Panc1 (cell line): Measurements from ENCODE around the gene ZNF609. TPM values are rescaled to one million over a fixed set of nuclear protein-coding genes. Genes with fewer than 3 reads are reported as not detected.
A peak's percentile ranks its signal among the peaks of the same experiment; 100 is the strongest.

Experiments
- ATAC-seq: fragments of 200-7000 bp; cut with Tn5 transposase; 2 replicates; pipeline ENCODE4 v1.9.1; 2020; ENCODE audit warnings: mild to moderate bottlenecking, moderate library complexity
- BruUV-seq: library from RNA; stranded (reverse); fragments of 400-500 nt; replicated peaks from 2 replicates; lab custom pipeline; 2021; lab: Mats Ljungman, UMichigan
- CTCF ChIA-PET: fragments of 300-600 bp; sonication (Branson Sonifier 250); formaldehyde crosslinking; loops from one replicate; lab custom pipeline; 2022; ENCODE audit warnings: antibody characterized with exemption; lab: Charles Lee
- POLR2A ChIA-PET: fragments of 300-600 bp; sonication (Branson Sonifier 250); formaldehyde crosslinking; loops from one replicate; lab custom pipeline; 2022; ENCODE audit warnings: antibody characterized with exemption; lab: Charles Lee
- DNase-seq: peaks from one replicate; pipeline ENCODE4 v3.0.0-alpha.2; 2010; ENCODE audit warnings: low read depth, low spot score
- H3K27ac ChIP-seq: 2 replicates; pipeline ENCODE4 v1.5.1; 2011; ENCODE audit warnings: mild to moderate bottlenecking, low read length, inconsistent platforms
- H3K27me3 ChIP-seq: fragments of 200-500 bp; sonication (Bioruptor generic); 2 replicates; pipeline ENCODE4 v1.6.0; 2014; ENCODE audit warnings: low read length, inconsistent platforms; ENCODE audit not compliant: control insufficient read depth, insufficient read depth
- H3K36me3 ChIP-seq: fragments of 200-500 bp; sonication (Bioruptor generic); 2 replicates; pipeline ENCODE4 v1.5.1; 2014; ENCODE audit warnings: inconsistent platforms, mild to moderate bottlenecking, low read length, moderate library complexity; ENCODE audit not compliant: control insufficient read depth, insufficient read depth
- H3K4me1 ChIP-seq: 2 replicates; pipeline ENCODE4 v1.5.1; 2011; ENCODE audit warnings: inconsistent platforms, mild to moderate bottlenecking, low read length, moderate library complexity; ENCODE audit not compliant: control insufficient read depth, insufficient read depth
- H3K4me3 ChIP-seq, 2 experiments: 2 replicates each; pipeline ENCODE4 v1.5.1; 2011 to 2012; ENCODE audit warnings: low read depth in 2 of 2, low read length in 2 of 2, mild to moderate bottlenecking in 2 of 2, inconsistent platforms in 1 of 2, moderate library complexity in 1 of 2
- H3K9me3 ChIP-seq: fragments of 200-500 bp; sonication (Bioruptor generic); 2 replicates; pipeline ENCODE4 v1.5.1; 2014; ENCODE audit warnings: low read depth, mild to moderate bottlenecking, inconsistent platforms, low read length, moderate library complexity; ENCODE audit not compliant: control insufficient read depth, insufficient read depth
- SIN3A ChIP-seq: IDR thresholded peaks from 2 replicates; pipeline ENCODE4 v1.6.1; 2012; ENCODE audit warnings: low read depth, mild to moderate bottlenecking, low read length, moderate library complexity, borderline replicate concordance; ENCODE audit not compliant: insufficient read depth
- in situ Hi-C: cut with HindIII; loops from 2 replicates; pipeline ENCODE4 v1.10.0; 2016; ENCODE audit warnings: low sequenced_read_pairs, low pct_unique_long_range_greater_than_20kb
- intact Hi-C: fragments of 100-400 bp; cut with micrococcal nuclease; formaldehyde crosslinking; loops from one replicate; pipeline ENCODE4 v1.10.0; 2022; ENCODE audit not compliant: unreplicated experiment
- total RNA-seq: library from RNA; stranded (reverse); gene quantifications from one replicate; pipeline ENCODE4 v1.2.1, GENCODE V29; 2021; ENCODE audit not compliant: unreplicated experiment
- TF ChIP-seq, protein P1 (sequence below): fragments of 450-650 bp; IDR thresholded peaks from 2 replicates; pipeline ENCODE4 v1.5.1; 2017; ENCODE audit warnings: mild to moderate bottlenecking

The ZNF609 gene
- total RNA-seq, 1 experiment from 2014 or later: 47.2 TPM

DNA sequence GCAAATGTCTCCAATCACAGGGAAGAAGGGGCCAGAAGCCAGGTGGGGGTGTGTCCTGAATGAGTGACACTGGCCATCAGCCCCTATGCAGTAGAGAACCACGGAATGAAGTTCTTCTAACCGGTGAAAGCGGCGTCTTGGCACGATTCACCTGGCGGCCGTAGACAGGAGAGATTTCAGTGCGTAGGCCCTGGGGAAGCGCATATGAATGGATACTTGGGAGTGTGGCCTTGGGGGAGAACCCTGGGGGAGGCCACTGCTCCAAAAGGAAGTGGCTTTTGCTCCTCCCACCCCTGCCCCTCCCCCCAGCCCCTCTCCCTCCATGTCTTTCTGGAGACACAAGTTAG lies 271.4 kb downstream of the ZNF609 start:
- in situ Hi-C loops: no loop called here
- no peaks in the 10 kb centered on the region for H3K36me3 ChIP-seq
- ChIA-PET POLR2A (no interaction called here), CTCF (interaction anchor here (1.1 to 1.3 kb wide), 2 partner anchors 76 to 78 kb away, joined by 7 to 12 read pairs; no protein-coding TSS in a partner anchor)
- no TSS peak for BruUV-seq
- no peaks in the 10 kb centered on the region for H3K27me3 ChIP-seq
- H3K4me1 ChIP-seq: peaks cover 3% of the 10 kb centered on the region; the same call in 1 of the 2 replicates
- no peak overlapping the region for H3K27ac ChIP-seq
- H3K4me3 ChIP-seq: no peak overlapping the region
- ATAC-seq: peak; percentile 10
- no peak for DNase-seq
- no peak for TF ChIP-seq SIN3A
- intact Hi-C loops: loop anchor here (1.0 kb wide), 1 partner anchor 79 kb away; no protein-coding TSS in a partner anchor
- no peaks in the 10 kb centered on the region for H3K9me3 ChIP-seq

DNA sequence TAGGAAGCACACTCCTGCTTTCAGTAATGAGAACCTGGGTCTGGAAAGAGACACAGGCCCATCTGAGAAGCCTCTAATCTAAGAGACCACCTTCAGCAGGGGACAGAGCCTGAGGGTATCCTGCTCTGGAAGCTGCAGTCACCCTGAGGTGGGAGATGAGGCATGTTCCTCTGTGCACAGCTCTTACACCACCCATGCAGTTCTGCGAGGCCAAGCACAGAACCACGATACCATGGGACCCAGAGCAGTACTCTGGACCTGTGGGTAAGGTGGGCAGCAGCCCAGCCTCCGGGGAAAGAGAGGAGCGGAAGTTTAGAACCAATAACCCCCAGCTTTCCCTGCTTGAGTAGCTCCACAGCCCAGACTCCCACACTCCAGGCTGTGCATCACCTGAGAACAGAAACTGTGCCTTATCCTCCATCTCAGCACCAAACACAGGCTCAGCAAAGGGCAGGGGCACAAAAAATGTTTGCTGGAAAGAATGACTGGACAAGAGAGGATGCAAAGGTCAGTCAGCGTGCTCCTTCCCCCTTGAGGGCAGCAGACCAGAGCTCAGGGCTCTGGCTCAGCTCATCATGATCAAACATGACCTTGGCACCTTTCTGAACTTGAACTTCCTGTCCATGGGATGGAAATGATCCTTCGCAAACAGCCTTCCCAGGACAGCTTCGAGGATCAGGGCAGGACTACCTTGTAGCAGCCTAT lies 271.9 kb downstream of the ZNF609 start:
- POLR2A ChIA-PET: no interaction called here
- no peak for ATAC-seq
- intact Hi-C loops (no loop called here), in situ Hi-C loops (no loop called here)
- no peak overlapping the region for H3K4me3 ChIP-seq
- CTCF ChIA-PET: interaction anchor here (0.8 to 1.3 kb wide), 2 partner anchors 78 to 104 kb away, joined by 3 to 12 read pairs; no protein-coding TSS in a partner anchor
- no TSS peak for BruUV-seq
- no peak overlapping the region for H3K27ac ChIP-seq
- H3K36me3 ChIP-seq: no peaks in the 10 kb centered on the region
- no peak for DNase-seq
- no peaks in the 10 kb centered on the region for H3K9me3 ChIP-seq
- H3K27me3 ChIP-seq: no peaks in the 10 kb centered on the region
- H3K4me1 ChIP-seq: peaks cover 3% of the 10 kb centered on the region; the same call in 1 of the 2 replicates
- TF ChIP-seq, protein P1, sequence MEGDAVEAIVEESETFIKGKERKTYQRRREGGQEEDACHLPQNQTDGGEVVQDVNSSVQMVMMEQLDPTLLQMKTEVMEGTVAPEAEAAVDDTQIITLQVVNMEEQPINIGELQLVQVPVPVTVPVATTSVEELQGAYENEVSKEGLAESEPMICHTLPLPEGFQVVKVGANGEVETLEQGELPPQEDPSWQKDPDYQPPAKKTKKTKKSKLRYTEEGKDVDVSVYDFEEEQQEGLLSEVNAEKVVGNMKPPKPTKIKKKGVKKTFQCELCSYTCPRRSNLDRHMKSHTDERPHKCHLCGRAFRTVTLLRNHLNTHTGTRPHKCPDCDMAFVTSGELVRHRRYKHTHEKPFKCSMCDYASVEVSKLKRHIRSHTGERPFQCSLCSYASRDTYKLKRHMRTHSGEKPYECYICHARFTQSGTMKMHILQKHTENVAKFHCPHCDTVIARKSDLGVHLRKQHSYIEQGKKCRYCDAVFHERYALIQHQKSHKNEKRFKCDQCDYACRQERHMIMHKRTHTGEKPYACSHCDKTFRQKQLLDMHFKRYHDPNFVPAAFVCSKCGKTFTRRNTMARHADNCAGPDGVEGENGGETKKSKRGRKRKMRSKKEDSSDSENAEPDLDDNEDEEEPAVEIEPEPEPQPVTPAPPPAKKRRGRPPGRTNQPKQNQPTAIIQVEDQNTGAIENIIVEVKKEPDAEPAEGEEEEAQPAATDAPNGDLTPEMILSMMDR: no peak

Other genes with a start within 250 kb of the ZNF609 start
- 22.8 TPM for gene CSNK1G1, start 104.4 kb upstream of the ZNF609 start, total RNA-seq
- gene PCLAF, start 79.1 kb upstream of the ZNF609 start, total RNA-seq: 97.8 TPM
- gene TRIP4, start 72.7 kb upstream of the ZNF609 start, total RNA-seq: 42.8 TPM